Hematopoietic multipotent progenitor cell (in vitro differentiated cells): ENCODE measurements around the gene IGLL5. TPM values are rescaled to one million over a fixed set of nuclear protein-coding genes. Genes with fewer than 3 reads are reported as not detected.

ENCODE experiments used
- small RNA-seq: library from RNA; depleted of rRNA; stranded (forward); fragments of <200 nt; gene quantifications from one replicate; pipeline ENCODE3, GENCODE V24; 2012
- total RNA-seq: library from RNA; depleted of rRNA; stranded (reverse); fragments of >200 nt; gene quantifications from one replicate; pipeline ENCODE4 v1.2.3, GENCODE V29; 2012

Gene IGLL5
- total RNA-seq, 1 donor, result 0.54 TPM

Small RNA genes within 50 kb of the gene (small RNA-seq; reads per million reads assigned to genes)
- gene IGLC4 (not detected), gene IGLC5 (not detected), gene IGLJ1 (not detected), gene IGLJ2 (not detected), gene IGLJ3 (not detected), gene IGLJ4 (not detected), gene IGLJ5 (not detected), gene IGLJ6 (not detected), gene IGLJ7 (not detected), gene IGLV2-5 (not detected), gene IGLV3-2 (not detected), gene IGLV3-4 (not detected), gene IGLV3-6 (not detected), gene IGLV3-7 (not detected), gene MIR5571 (not detected)

Other genes starting within 250 kb of the IGLL5 start
- not detected for gene GGTLC2, start 243.2 kb upstream of the IGLL5 start, total RNA-seq
- gene GNAZ, start 182.7 kb downstream of the IGLL5 start, total RNA-seq, result 1.1 TPM